PC-3 (cell line): ENCODE measurements around the gene CDH13.

ENCODE experiments used
- CTCF ChIP-seq: fragments of 300-600 bp; sonication (generic); conservative IDR thresholded peaks from 2 replicates; pipeline ENCODE4 v1.5.1; 2017; ENCODE audit warnings: antibody characterized with exemption, low read depth, mild to moderate bottlenecking, low read length
- EZH2 ChIP-seq: fragments of 300-600 bp; sonication (generic); IDR thresholded peaks from one replicate; pipeline ENCODE4 v1.6.1; 2017; ENCODE audit warnings: antibody characterized with exemption, mild to moderate bottlenecking, low read length; ENCODE audit not compliant: unreplicated experiment
- EZH2phosphoT487 ChIP-seq: fragments of 300-600 bp; sonication (generic); IDR thresholded peaks from 2 replicates; pipeline ENCODE4 v1.6.1; 2018; ENCODE audit warnings: mild to moderate bottlenecking, antibody characterized with exemption, low read length, borderline replicate concordance

GRCh38 chr16:82753821-82754220 lies 127.1 kb downstream of the CDH13 start:
- TF ChIP-seq CTCF (no peak), EZH2 (no peak), EZH2phosphoT487 (no peak)
